SU-DHL-6 (cell line): ENCODE results near the gene PFN1.
"Not testable (repeated sequence)": the region's sequence is repeated elsewhere in the genome, so short reads cannot be mapped to it uniquely, and the experiment has no call there.

Experiments
- H2AFZ ChIP-seq: fragments of 200-600 bp; sonication (generic); 2 replicates; pipeline ENCODE4 v1.6.1; 2014; ENCODE audit warnings: low read depth, mild to moderate bottlenecking, moderate library complexity, mixed read lengths, antibody characterized with exemption, low read length; ENCODE audit not compliant: severe bottlenecking
- H3F3A ChIP-seq: fragments of 200-600 bp; shearing (Covaris generic); 2 replicates; pipeline ENCODE4 v1.6.0; 2016; ENCODE audit warnings: antibody characterized with exemption, mild to moderate bottlenecking; ENCODE audit not compliant: insufficient read depth
- H3K27ac ChIP-seq: fragments of 200-600 bp; sonication (generic); 2 replicates; pipeline ENCODE4 v1.5.1; 2016; ENCODE audit warnings: low read depth, mild to moderate bottlenecking, low read length, moderate library complexity, mixed read lengths
- H3K27me3 ChIP-seq: fragments of 200-600 bp; sonication (generic), shearing (Covaris generic); 2 replicates; pipeline ENCODE4 v1.6.0; 2014; ENCODE audit warnings: mild to moderate bottlenecking, low read length
- H3K36me3 ChIP-seq: fragments of 200-600 bp; sonication (generic); 2 replicates; pipeline ENCODE4 v1.6.1; 2014; ENCODE audit warnings: mild to moderate bottlenecking, low read length, mixed read lengths
- H3K4me2 ChIP-seq: fragments of 300-600, 200-600 bp; shearing (Covaris generic), sonication (generic); 2 replicates; pipeline ENCODE4 v1.6.0; 2014; ENCODE audit warnings: low read length, low read depth, mild to moderate bottlenecking; ENCODE audit not compliant: poor library complexity, severe bottlenecking
- H3K4me3 ChIP-seq: fragments of 200-600 bp; sonication (generic); 2 replicates; pipeline ENCODE4 v1.5.1; 2014; ENCODE audit warnings: antibody characterized with exemption, low read length, mild to moderate bottlenecking, mixed read lengths; ENCODE audit not compliant: insufficient read depth, poor library complexity, severe bottlenecking
- H3K79me2 ChIP-seq: fragments of 200-600 bp; sonication (generic); 2 replicates; pipeline ENCODE4 v1.6.1; 2014; ENCODE audit warnings: mild to moderate bottlenecking, low read length, moderate library complexity; ENCODE audit not compliant: insufficient read depth
- H3K9ac ChIP-seq: fragments of 200-600 bp; sonication (generic); 2 replicates; pipeline ENCODE4 v1.7.0; 2014; ENCODE audit warnings: mild to moderate bottlenecking, low read length
- H3K9me2 ChIP-seq: fragments of 200-600 bp; sonication (generic); replicated peaks from 2 replicates; pipeline ENCODE4 v1.6.1; 2014; ENCODE audit warnings: low read length; ENCODE audit not compliant: insufficient read depth
- H3K9me3 ChIP-seq: fragments of 200-600 bp; sonication (generic); 2 replicates; pipeline ENCODE4 v1.6.1; 2014; ENCODE audit warnings: low read length, mixed read lengths; ENCODE audit not compliant: insufficient read depth
- H4K20me1 ChIP-seq: fragments of 200-600 bp; sonication (generic); 2 replicates; pipeline ENCODE4 v1.6.1; 2014; ENCODE audit warnings: low read depth, mild to moderate bottlenecking, antibody characterized with exemption, low read length, moderate library complexity, mixed read lengths
- EZH2phosphoT487 ChIP-seq: fragments of 200-600 bp; sonication (generic), shearing (Covaris generic); conservative IDR thresholded peaks from 2 replicates; pipeline ENCODE4 v1.6.1; 2018; ENCODE audit warnings: mild to moderate bottlenecking, antibody characterized with exemption, low read length, moderate library complexity, mixed read lengths
- TF ChIP-seq, protein P1 (sequence below): fragments of 200-600 bp; sonication (generic); IDR thresholded peaks from one replicate; pipeline ENCODE4 v1.5.1; 2017; ENCODE audit warnings: antibody characterized with exemption, mild to moderate bottlenecking, low read length, moderate library complexity; ENCODE audit not compliant: insufficient read depth, poor library complexity, severe bottlenecking

PFN1 gene

DNA sequence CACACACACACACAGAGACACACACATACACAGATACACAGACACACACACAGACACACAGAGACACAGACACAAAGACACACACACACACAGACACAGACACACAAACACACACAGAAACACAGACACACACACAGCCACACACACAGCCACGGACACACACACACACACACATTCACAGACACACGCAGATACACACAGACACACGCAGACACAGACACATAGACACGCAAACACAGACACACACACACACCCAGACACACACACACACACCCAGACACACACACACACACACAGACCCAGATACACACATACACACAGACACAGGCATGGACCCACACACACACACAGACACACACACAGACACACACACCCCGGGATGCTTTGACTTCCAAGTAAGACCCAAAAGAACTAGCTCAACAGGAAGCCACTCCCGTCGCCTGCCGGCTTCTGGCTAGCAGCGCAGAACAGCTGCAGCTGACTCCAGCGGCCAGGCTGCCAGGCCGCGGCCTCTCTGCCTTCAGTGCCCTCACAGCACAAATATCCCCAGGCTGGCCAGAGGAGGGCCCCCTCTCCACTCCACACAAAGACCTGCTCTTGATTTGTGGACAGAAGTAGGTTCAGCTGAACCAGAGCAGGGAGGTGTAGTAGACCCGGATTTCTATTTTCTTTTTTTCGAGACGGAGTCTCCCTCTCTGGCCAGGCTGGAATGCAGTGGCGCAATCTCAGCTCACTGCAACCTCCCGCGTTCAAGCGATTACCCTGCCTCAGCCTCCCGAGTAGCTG, 39.4 kb downstream of the PFN1 start:
- Histone ChIP-seq H3K9me2 (no peaks in the 10 kb centered on the region), H3F3A (no peaks in the 10 kb centered on the region), H3K27ac (no peak overlapping the region), H4K20me1 (no peaks in the 10 kb centered on the region), H3K79me2 (no peaks in the 10 kb centered on the region), H3K27me3 (no peaks in the 10 kb centered on the region), H3K36me3 (no peaks in the 10 kb centered on the region), H3K9ac (no peak overlapping the region), H3K4me2 (no peak overlapping the region), H3K9me3 (no peaks in the 10 kb centered on the region), H3K4me3 (no peak overlapping the region), H2AFZ (no peak overlapping the region)
- TF ChIP-seq, protein P1, sequence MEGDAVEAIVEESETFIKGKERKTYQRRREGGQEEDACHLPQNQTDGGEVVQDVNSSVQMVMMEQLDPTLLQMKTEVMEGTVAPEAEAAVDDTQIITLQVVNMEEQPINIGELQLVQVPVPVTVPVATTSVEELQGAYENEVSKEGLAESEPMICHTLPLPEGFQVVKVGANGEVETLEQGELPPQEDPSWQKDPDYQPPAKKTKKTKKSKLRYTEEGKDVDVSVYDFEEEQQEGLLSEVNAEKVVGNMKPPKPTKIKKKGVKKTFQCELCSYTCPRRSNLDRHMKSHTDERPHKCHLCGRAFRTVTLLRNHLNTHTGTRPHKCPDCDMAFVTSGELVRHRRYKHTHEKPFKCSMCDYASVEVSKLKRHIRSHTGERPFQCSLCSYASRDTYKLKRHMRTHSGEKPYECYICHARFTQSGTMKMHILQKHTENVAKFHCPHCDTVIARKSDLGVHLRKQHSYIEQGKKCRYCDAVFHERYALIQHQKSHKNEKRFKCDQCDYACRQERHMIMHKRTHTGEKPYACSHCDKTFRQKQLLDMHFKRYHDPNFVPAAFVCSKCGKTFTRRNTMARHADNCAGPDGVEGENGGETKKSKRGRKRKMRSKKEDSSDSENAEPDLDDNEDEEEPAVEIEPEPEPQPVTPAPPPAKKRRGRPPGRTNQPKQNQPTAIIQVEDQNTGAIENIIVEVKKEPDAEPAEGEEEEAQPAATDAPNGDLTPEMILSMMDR = peak; percentile 32
- no peak for TF ChIP-seq EZH2phosphoT487

- H2AFZ ChIP-seq = no peak overlapping the region
Measured at GRCh38 chr17:4908301-4908700, 40.0 kb downstream of the PFN1 start.

GRCh38 chr17:4906642-4907041, 41.7 kb downstream of the PFN1 start:
- not testable (repeated sequence) for H4K20me1 ChIP-seq, H3K4me3 ChIP-seq, H3K27ac ChIP-seq, H3K27me3 ChIP-seq, H3K9ac ChIP-seq, H3K9me2 ChIP-seq, H3K4me2 ChIP-seq, H3K36me3 ChIP-seq, H2AFZ ChIP-seq, H3F3A ChIP-seq, H3K79me2 ChIP-seq, H3K9me3 ChIP-seq

More at GRCh38 chr17:4908301-4908700, 40.0 kb downstream of the PFN1 start:
- no peak overlapping the region for H3K9ac ChIP-seq
- no peak overlapping the region for H3K4me2 ChIP-seq
- H3K27me3 ChIP-seq = no peaks in the 10 kb centered on the region
- no peaks in the 10 kb centered on the region for H4K20me1 ChIP-seq
- TF ChIP-seq EZH2phosphoT487 = no peak
- TF ChIP-seq, protein P1 = no peak
- no peaks in the 10 kb centered on the region for H3K79me2 ChIP-seq
- H3F3A ChIP-seq = no peaks in the 10 kb centered on the region
- H3K9me3 ChIP-seq = no peaks in the 10 kb centered on the region
- no peak overlapping the region for H3K27ac ChIP-seq
- H3K4me3 ChIP-seq = no peak overlapping the region
- H3K9me2 ChIP-seq = no peaks in the 10 kb centered on the region
- H3K36me3 ChIP-seq = no peaks in the 10 kb centered on the region

GRCh38 chr17:4903051-4903818, 45.1 kb downstream of the PFN1 start, which contains the start of gene CHRNE:
TSS of gene CHRNE (minus strand) at chr17:4903098. CDS start at chr17:4903063, 35 bp downstream.
- Histone ChIP-seq H3K36me3 (no peaks in the 10 kb centered on the region), H3K4me3 (no peak within 1 kb of the TSS), H4K20me1 (no peaks in the 10 kb centered on the region), H3K9ac (no peak within 1 kb of the TSS), H3K79me2 (no peaks in the 10 kb centered on the region), H3F3A (peaks cover 4% of the 10 kb centered on the region; the same call in 1 of the 2 replicates), H3K9me2 (no peaks in the 10 kb centered on the region), H3K9me3 (no peaks in the 10 kb centered on the region), H3K4me2 (peak within 1 kb of the TSS; percentile 27), H3K27me3 (no peaks in the 10 kb centered on the region), H2AFZ (no peak within 1 kb of the TSS), H3K27ac (no peak within 1 kb of the TSS)
- TF ChIP-seq, protein P1 = peak; percentile 84
- TF ChIP-seq EZH2phosphoT487 = no peak
